Mesenchymal stem cell (in vitro differentiated cells and primary cell): Measurements from ENCODE around the gene PHC2.

ENCODE experiments used
- DNase-seq: peaks from one replicate; pipeline ENCODE4 v3.0.0-alpha.2; 2013
- H2AFZ ChIP-seq: one replicate; pipeline ENCODE4 v1.6.1; 2013; ENCODE audit warnings: low read depth, mild to moderate bottlenecking, control low read depth, inconsistent platforms, low read length, moderate library complexity
- H2AK5ac ChIP-seq: 2 replicates; pipeline ENCODE4 v1.6.1; 2013; ENCODE audit warnings: low read length, moderate library complexity, mild to moderate bottlenecking, inconsistent platforms; ENCODE audit not compliant: severe bottlenecking
- H2BK120ac ChIP-seq: one replicate; pipeline ENCODE4 v1.6.1; 2013; ENCODE audit warnings: low read depth, mild to moderate bottlenecking, inconsistent platforms, low read length, moderate library complexity
- H2BK12ac ChIP-seq, 2 experiments: one replicate each; pipeline ENCODE4 v1.6.1; 2013; ENCODE audit warnings: inconsistent platforms in 2 of 2, low read length in 2 of 2, mild to moderate bottlenecking in 2 of 2, moderate library complexity in 2 of 2, control low read depth in 1 of 2
- H2BK15ac ChIP-seq: one replicate; pipeline ENCODE4 v1.6.1; 2013; ENCODE audit warnings: mild to moderate bottlenecking, low read depth, inconsistent platforms; ENCODE audit not compliant: poor library complexity, severe bottlenecking
- H2BK5ac ChIP-seq: 2 replicates; pipeline ENCODE4 v1.6.1; 2013; ENCODE audit warnings: low read depth, mild to moderate bottlenecking, low read length, control low read depth, inconsistent platforms; ENCODE audit not compliant: poor library complexity, severe bottlenecking
- H3K14ac ChIP-seq, 2 experiments: one replicate each; pipeline ENCODE4 v1.6.1; 2013; ENCODE audit warnings: inconsistent platforms in 2 of 2, low read length in 2 of 2, control low read depth in 1 of 2, mild to moderate bottlenecking in 1 of 2, moderate library complexity in 1 of 2
- H3K18ac ChIP-seq, 2 experiments: one replicate each; pipeline ENCODE4 v1.6.1; 2013; ENCODE audit warnings: inconsistent platforms in 2 of 2, low read length in 2 of 2, control low read depth in 1 of 2, low read depth in 1 of 2, mild to moderate bottlenecking in 1 of 2
- H3K23ac ChIP-seq, 2 experiments: one replicate each; pipeline ENCODE4 v1.6.1; 2013; ENCODE audit warnings: inconsistent platforms in 2 of 2, low read length in 2 of 2, mild to moderate bottlenecking in 2 of 2, moderate library complexity in 2 of 2, control low read depth in 1 of 2
- H3K27ac ChIP-seq: 2 replicates; pipeline ENCODE4 v1.5.1; 2013; ENCODE audit warnings: mild to moderate bottlenecking, moderate library complexity, low read length, control low read depth, inconsistent platforms; ENCODE audit not compliant: poor library complexity, severe bottlenecking
- H3K27me3 ChIP-seq, 2 experiments: 2 replicates each; pipeline versions ENCODE4 v1.6.1 to v1.7.0; 2013; ENCODE audit warnings: low read length in 2 of 2, mild to moderate bottlenecking in 2 of 2, moderate library complexity in 2 of 2, control low read depth in 1 of 2, inconsistent platforms in 1 of 2; ENCODE audit not compliant: control insufficient read depth in 1 of 2, insufficient read depth in 1 of 2
- H3K36me3 ChIP-seq, 2 experiments: 2 replicates each; pipeline versions ENCODE4 v1.6.1 to v1.7.0; 2013; ENCODE audit warnings: low read length in 2 of 2, control low read depth in 1 of 2, inconsistent platforms in 1 of 2, low read depth in 1 of 2, mild to moderate bottlenecking in 1 of 2; ENCODE audit not compliant: insufficient read depth in 2 of 2, control insufficient read depth in 1 of 2
- H3K4ac ChIP-seq, 2 experiments: one replicate each; pipeline ENCODE4 v1.6.1; 2013; ENCODE audit warnings: inconsistent platforms in 2 of 2, low read length in 2 of 2, mild to moderate bottlenecking in 2 of 2, moderate library complexity in 2 of 2, control low read depth in 1 of 2, low read depth in 1 of 2
- H3K4me1 ChIP-seq: 2 replicates; pipeline ENCODE4 v1.6.1; 2013; ENCODE audit warnings: low read depth, low read length, control low read depth; ENCODE audit not compliant: control insufficient read depth, insufficient read depth
- H3K4me2 ChIP-seq: 2 replicates; pipeline ENCODE4 v1.6.1; 2013; ENCODE audit warnings: low read length, mild to moderate bottlenecking, inconsistent platforms; ENCODE audit not compliant: poor library complexity, severe bottlenecking
- H3K4me3 ChIP-seq, 2 experiments: 2 replicates each; pipeline versions ENCODE4 v1.5.1 to v1.7.0; 2013; ENCODE audit warnings: low read length in 2 of 2, mild to moderate bottlenecking in 2 of 2, control low read depth in 1 of 2, low read depth in 1 of 2; ENCODE audit not compliant: insufficient read depth in 1 of 2
- H3K79me1 ChIP-seq: replicated peaks from 2 replicates; pipeline ENCODE4 v1.6.1; 2013; ENCODE audit warnings: mild to moderate bottlenecking, control low read depth, low read length, inconsistent platforms; ENCODE audit not compliant: poor library complexity, severe bottlenecking
- H3K9ac ChIP-seq: 2 replicates; pipeline ENCODE4 v1.7.0; 2013; ENCODE audit warnings: mild to moderate bottlenecking, low read length, moderate library complexity
- H3K9me3 ChIP-seq: 2 replicates; pipeline ENCODE4 v1.7.0; 2013; ENCODE audit warnings: mild to moderate bottlenecking, low read length; ENCODE audit not compliant: control insufficient read depth
- H4K8ac ChIP-seq: one replicate; pipeline ENCODE4 v1.6.1; 2013; ENCODE audit warnings: inconsistent platforms, mild to moderate bottlenecking, low read length, moderate library complexity
- H4K91ac ChIP-seq: one replicate; pipeline ENCODE4 v1.6.1; 2013; ENCODE audit warnings: mild to moderate bottlenecking, low read length, inconsistent platforms
- WGBS: methylation state at CpG from one replicate; pipeline ENCODE4 v1.1.7; 2013; ENCODE audit warnings: mixed read lengths; 5-methylcytosine and 5-hydroxymethylcytosine counted together

PHC2 gene

GRCh38 chr1:33316601-33317000 is 114.3 kb downstream of the PHC2 start:
- no peak for DNase-seq
- Histone ChIP-seq H3K23ac (peak overlapping the region in 1 of 2 experiments; percentile 51), H2AK5ac (no peak overlapping the region), H3K18ac (peak overlapping the region in 1 of 2 experiments; percentile 34), H2BK15ac (no peak overlapping the region), H2BK12ac (no peak overlapping the region), H3K79me1 (no peaks in the 10 kb centered on the region), H3K4me2 (no peak overlapping the region), H3K36me3 (peaks cover 11% of the 10 kb centered on the region in 2 experiments), H2BK5ac (no peak overlapping the region), H2BK120ac (no peak overlapping the region), H3K14ac (peak overlapping the region in 1 of 2 experiments; percentile 26), H3K9ac (no peak overlapping the region), H3K4me3 (no peak overlapping the region), H3K27me3 (no peaks in the 10 kb centered on the region), H4K91ac (no peak overlapping the region), H4K8ac (no peak overlapping the region), H2AFZ (no peak overlapping the region), H3K9me3 (no peaks in the 10 kb centered on the region), H3K4ac (no peak overlapping the region), H3K27ac (no peak overlapping the region), H3K4me1 (peaks cover 19% of the 10 kb centered on the region)
- 85% methylated on average over 2 of the region's 2 CpGs for WGBS

GRCh38 chr1:33314416-33314815 is 116.5 kb downstream of the PHC2 start:
- no peak overlapping the region for H3K9ac ChIP-seq
- H2AFZ ChIP-seq, result no peak overlapping the region
- no peaks in the 10 kb centered on the region for H3K36me3 ChIP-seq
- WGBS, result 82% methylated on average over 9 of the region's 9 CpGs
- no peaks in the 10 kb centered on the region for H3K9me3 ChIP-seq
- H4K91ac ChIP-seq, result no peak overlapping the region
- H3K18ac ChIP-seq, result no peak overlapping the region
- no peak overlapping the region for H3K14ac ChIP-seq
- no peak overlapping the region for H3K27ac ChIP-seq
- no peak overlapping the region for H3K4me2 ChIP-seq
- H3K4me1 ChIP-seq, result peaks cover 12% of the 10 kb centered on the region
- no peak overlapping the region for H3K23ac ChIP-seq
- no peak overlapping the region for H2AK5ac ChIP-seq
- no peak overlapping the region for H2BK15ac ChIP-seq
- no peaks in the 10 kb centered on the region for H3K27me3 ChIP-seq
- H3K79me1 ChIP-seq, result no peaks in the 10 kb centered on the region
- DNase-seq, result no peak
- H3K4me3 ChIP-seq, result no peak overlapping the region
- H2BK12ac ChIP-seq, result no peak overlapping the region
- H4K8ac ChIP-seq, result no peak overlapping the region
- H2BK5ac ChIP-seq, result no peak overlapping the region
- no peak overlapping the region for H2BK120ac ChIP-seq
- no peak overlapping the region for H3K4ac ChIP-seq

GRCh38 chr1:33312413-33312749 is 118.5 kb downstream of the PHC2 start:
- H3K79me1 ChIP-seq, result no peaks in the 10 kb centered on the region
- H3K18ac ChIP-seq, result no peak overlapping the region
- WGBS, result 90% methylated on average over 5 of the region's 5 CpGs
- no peak overlapping the region for H2AK5ac ChIP-seq
- no peak overlapping the region for H2BK5ac ChIP-seq
- H3K27ac ChIP-seq, result no peak overlapping the region
- no peak overlapping the region for H2BK120ac ChIP-seq
- H2AFZ ChIP-seq, result no peak overlapping the region
- H3K4ac ChIP-seq, result no peak overlapping the region
- H4K8ac ChIP-seq, result no peak overlapping the region
- H3K14ac ChIP-seq, result no peak overlapping the region
- H4K91ac ChIP-seq, result no peak overlapping the region
- H3K4me3 ChIP-seq, result no peak overlapping the region
- no peak overlapping the region for H2BK12ac ChIP-seq
- H2BK15ac ChIP-seq, result no peak overlapping the region
- no peaks in the 10 kb centered on the region for H3K27me3 ChIP-seq
- H3K4me2 ChIP-seq, result no peak overlapping the region
- no peak for DNase-seq
- no peaks in the 10 kb centered on the region for H3K36me3 ChIP-seq
- H3K4me1 ChIP-seq, result peaks cover 18% of the 10 kb centered on the region
- H3K9ac ChIP-seq, result no peak overlapping the region
- no peaks in the 10 kb centered on the region for H3K9me3 ChIP-seq
- no peak overlapping the region for H3K23ac ChIP-seq

- Histone ChIP-seq H3K4me1 (peaks cover 19% of the 10 kb centered on the region), H3K36me3 (peaks cover 0 to 4% of the 10 kb centered on the region in 2 experiments), H3K4me3 (no peak overlapping the region), H3K27me3 (no peaks in the 10 kb centered on the region), H2AFZ (no peak overlapping the region), H3K4ac (no peak overlapping the region), H2BK120ac (no peak overlapping the region), H3K9me3 (no peaks in the 10 kb centered on the region), H3K14ac (no peak overlapping the region), H2BK5ac (no peak overlapping the region), H4K91ac (no peak overlapping the region), H3K18ac (no peak overlapping the region), H4K8ac (no peak overlapping the region), H2BK12ac (no peak overlapping the region), H3K27ac (no peak overlapping the region), H3K79me1 (peaks cover under 1% of the 10 kb centered on the region), H3K4me2 (no peak overlapping the region), H2BK15ac (no peak overlapping the region), H3K9ac (no peak overlapping the region), H2AK5ac (no peak overlapping the region), H3K23ac (no peak overlapping the region)
- DNase-seq, result no peak
- WGBS, result 95% methylated on average over 7 of the region's 7 CpGs
Measured at GRCh38 chr1:33311706-33312412, 119.0 kb downstream of the PHC2 start.
